NCI-H69 (cell line): ENCODE data around the gene PNMA8A.

Source experiments
- DNase-seq: peaks from one replicate; lab custom pipeline; 2025; lab: John Stamatoyannopoulos, UW

The PNMA8A gene

DNA sequence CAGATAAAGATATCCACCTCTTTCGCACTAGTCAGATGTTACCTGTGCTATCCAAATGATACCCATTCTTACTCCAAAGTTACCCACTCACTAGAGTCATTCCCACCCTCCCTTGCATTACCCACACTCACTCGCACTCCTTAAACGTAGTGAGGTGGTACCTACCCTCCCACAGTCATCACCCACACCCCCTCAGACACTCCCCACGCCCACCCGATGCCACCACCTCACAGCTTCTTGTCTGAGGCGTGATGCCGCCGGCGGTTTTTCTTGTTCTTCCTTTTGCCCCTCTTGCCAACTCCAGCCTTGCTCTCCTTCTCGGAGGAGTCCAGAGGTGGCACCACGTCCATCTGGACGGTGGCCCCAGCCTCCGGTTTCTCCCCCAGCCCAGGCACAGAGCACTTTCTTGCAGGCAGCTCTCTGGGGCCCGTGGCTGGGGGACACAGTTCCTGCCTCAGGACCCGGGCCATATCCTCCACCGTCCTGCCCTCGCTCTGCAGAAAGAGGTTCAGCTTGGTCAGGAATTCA is 43.8 kb downstream of the PNMA8A start:
- DNase-seq, result no peak

DNA sequence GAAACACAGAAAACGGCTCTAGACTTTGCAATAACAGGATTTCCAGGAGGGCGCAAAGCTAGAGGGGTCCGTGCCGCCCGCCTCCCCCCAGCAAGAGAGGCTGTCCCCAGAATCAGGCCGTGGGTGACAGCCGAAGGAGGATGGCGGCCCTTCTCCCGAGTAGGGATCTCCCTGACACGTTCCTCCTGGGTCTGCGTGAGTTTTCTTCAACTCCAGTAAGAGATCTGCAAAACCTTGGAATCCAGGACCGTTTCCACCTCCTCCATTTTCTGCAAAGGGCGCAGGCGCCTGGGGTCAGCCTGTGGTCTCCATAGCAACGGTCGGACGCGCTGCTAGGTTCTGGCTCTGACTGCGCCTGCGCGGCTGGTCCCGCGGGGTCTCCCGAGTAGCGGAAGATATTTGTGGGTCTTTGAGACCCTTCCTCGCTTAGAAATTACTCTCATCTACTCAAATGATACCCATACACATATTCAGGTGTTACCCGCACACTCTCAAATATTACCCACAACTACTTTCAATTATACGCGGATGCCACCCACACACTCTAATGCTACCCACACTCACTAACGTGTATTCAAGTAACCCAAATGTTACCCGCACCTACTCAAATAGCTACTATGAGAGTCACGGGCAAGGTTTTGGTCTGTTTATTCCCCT is 44.7 kb downstream of the PNMA8A start:
- peak; percentile 86 for DNase-seq

GRCh38 chr19:46426035-46426505 is 45.3 kb downstream of the PNMA8A start:
- DNase-seq, result peak; percentile 53

- DNase-seq, result no peak
These were observed 48.2 kb downstream of the PNMA8A start for GRCh38 chr19:46423188-46423587.

GRCh38 chr19:46422344-46422743 is 49.0 kb downstream of the PNMA8A start:
- no peak for DNase-seq

DNA sequence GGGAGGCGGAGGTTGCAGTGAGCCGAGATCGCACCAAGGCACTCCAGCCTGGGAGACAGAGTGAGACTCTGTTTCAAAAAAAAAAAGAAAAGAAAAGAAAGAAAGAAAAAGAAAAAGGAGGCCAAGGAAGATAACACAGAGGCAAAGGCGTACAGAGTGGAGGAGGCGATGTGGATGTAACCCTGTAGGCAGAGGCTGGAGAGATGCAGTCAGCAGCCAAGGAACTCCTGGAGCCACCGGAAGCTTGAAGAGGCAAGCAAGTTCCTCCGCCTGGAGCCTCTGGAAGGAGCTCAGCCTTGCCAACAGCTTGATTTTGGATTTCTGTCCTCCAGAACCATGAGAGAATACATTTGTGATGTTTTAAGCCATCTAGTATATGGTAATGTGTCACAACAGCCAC is 51.3 kb downstream of the PNMA8A start:
- DNase-seq, result no peak
